GM13976 (cell line): ENCODE results near the gene NCAM2.
"Not testable (repeated sequence)": the region's sequence is repeated elsewhere in the genome, so short reads cannot be mapped to it uniquely, and the experiment has no call there.

ENCODE experiments used
- DNase-seq: peaks from one replicate; pipeline ENCODE4 v3.0.0; 2012; ENCODE audit warnings: low spot score
- in situ Hi-C: fragments of 300-500 bp; cut with MboI; formaldehyde crosslinking; loops from one replicate; pipeline ENCODE4 v1.12.0; 2022; ENCODE audit warnings: low sequenced_read_pairs, mixed read lengths, inconsistent platforms; ENCODE audit not compliant: unreplicated experiment
- TF ChIP-seq, protein P1 (sequence below): IDR thresholded peaks from 2 replicates; pipeline ENCODE4 v1.5.1; 2012; ENCODE audit warnings: borderline replicate concordance, mild to moderate bottlenecking; ENCODE audit not compliant: insufficient read depth; ENCODE audit errors: extremely low read depth, missing control alignments, control extremely low read depth

NCAM2 gene

DNA sequence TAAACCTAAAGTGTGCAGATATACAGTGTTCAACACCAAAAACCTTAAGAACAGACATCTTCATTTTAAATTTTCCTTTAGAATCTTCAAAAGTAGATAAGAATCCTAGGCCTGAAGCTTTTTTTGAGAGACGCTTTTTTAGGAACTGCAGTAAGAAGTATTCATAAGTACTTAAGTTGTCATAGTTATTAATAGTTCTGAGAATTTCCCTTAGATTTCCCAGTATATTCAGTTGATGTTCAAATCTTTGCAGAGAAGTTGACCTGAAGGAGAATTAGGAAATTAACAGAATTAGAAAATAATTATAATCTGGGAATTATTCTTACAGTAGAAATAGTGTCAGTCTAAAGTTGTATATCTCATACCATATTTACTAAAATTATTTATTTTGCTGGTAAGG, 150.3 kb downstream of the NCAM2 start:
- TF ChIP-seq, protein P1, sequence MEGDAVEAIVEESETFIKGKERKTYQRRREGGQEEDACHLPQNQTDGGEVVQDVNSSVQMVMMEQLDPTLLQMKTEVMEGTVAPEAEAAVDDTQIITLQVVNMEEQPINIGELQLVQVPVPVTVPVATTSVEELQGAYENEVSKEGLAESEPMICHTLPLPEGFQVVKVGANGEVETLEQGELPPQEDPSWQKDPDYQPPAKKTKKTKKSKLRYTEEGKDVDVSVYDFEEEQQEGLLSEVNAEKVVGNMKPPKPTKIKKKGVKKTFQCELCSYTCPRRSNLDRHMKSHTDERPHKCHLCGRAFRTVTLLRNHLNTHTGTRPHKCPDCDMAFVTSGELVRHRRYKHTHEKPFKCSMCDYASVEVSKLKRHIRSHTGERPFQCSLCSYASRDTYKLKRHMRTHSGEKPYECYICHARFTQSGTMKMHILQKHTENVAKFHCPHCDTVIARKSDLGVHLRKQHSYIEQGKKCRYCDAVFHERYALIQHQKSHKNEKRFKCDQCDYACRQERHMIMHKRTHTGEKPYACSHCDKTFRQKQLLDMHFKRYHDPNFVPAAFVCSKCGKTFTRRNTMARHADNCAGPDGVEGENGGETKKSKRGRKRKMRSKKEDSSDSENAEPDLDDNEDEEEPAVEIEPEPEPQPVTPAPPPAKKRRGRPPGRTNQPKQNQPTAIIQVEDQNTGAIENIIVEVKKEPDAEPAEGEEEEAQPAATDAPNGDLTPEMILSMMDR: no peak
- in situ Hi-C loops: no loop called here
- no peak for DNase-seq

DNA sequence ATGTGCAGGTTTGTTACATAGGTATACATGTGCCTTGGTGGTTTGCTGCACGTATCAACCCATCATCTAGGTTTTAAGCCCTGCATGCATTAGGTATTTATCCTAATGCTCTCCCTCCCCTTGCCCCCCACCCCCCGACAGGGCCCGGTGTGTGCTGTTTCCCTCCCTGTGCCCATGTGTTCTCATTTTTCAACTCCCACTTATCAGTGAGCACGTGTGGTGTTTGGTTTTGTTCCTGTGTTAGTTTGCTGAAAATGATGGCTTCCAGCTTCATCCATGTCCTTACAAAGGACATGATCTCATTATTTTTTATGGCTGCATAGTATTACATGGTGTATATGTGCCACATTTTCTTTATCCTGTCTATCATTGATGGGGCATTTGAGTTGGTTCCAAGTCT, 151.2 kb downstream of the NCAM2 start:
- DNase-seq, in situ Hi-C loops: not testable (repeated sequence)

DNA sequence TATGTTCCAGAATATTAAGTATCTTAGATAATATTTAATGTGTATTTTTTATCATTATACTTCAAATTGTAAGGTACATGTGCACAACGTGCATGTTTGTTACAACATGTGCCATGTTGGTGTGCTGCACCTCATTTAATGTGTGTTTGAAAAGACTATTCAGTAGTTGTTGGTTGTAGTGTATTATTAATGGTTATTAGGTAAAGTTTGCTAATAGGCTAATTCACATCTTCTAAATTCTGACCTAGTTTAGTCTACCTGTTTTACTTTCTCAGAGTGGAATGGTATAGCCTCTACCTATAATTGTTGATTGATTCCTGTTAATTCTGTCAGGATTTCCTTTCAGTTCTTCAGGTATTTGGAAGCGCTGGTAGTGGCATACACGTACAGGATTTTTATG, 153.0 kb downstream of the NCAM2 start:
- in situ Hi-C loops: loop anchor here (25.0 kb wide), 1 partner anchor 1636 kb away; no protein-coding TSS in a partner anchor
- TF ChIP-seq, protein P1: no peak
- DNase-seq: no peak

DNA sequence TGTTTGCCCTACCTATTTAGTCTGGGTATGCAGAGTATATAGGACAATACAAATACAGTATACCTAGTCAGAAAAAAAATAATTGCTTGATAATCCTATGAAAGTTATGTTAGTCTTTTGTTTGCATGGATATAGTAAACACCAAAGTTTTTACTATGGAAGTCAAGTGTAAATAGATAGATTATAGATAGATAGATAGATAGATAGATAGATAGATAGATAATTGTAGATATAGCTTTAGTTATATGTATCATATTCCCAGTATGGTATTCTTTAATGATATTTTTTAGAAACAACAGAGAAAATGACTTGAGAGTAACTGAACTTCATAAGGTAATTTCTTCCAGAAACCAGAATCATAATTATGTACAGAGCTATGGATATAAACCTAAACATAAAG, 158.2 kb downstream of the NCAM2 start:
- TF ChIP-seq, protein P1: no peak
- DNase-seq: no peak
- in situ Hi-C loops: loop anchor here (25.0 kb wide), 1 partner anchor 1631 kb away; no protein-coding TSS in a partner anchor

DNA sequence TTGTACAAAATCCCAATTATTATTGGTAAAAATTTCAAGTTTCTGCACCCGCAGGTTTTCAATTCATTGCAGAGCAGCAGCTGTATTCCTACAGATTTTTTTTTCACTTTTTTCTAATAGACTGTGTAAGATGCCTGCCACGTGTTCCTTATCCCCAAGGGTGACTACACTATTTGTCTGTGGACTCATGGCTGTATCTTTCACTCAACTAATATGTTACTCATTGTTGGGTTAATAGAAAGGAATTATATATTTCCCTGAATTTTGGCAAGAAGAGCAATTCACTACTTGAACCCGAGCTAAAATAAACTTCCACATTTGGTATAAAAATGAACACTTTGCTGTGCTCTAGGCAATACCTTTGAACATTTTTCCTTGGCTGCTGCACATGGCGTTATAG, 158.7 kb downstream of the NCAM2 start:
- TF ChIP-seq, protein P1: no peak
- in situ Hi-C loops: loop anchor here (25.0 kb wide), 1 partner anchor 1630 kb away; no protein-coding TSS in a partner anchor
- no peak for DNase-seq

DNA sequence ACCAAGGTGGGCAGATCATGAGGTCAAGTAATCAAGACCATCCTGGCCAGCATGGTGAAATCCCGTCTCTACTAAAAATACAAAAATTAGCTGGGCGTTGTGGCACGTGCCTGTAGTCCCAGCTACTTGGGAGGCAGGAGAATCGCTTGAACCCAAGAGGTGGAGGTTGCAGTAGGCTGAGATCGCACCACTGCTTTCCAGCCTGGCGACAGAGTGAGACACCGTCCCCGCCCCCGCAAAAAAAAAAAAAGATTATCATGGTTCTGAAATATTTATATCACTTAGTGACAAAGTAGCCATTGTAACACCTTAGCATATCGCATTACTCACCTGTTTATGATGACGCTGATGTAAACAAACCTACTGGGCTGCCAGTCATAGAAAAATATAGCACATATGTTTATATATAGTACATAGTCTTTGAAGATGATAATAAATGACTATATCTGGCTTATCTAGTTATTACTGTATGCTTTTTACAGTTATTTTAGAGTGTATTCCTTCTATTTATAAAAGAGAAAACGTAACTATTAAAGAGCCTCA, 160.2 kb downstream of the NCAM2 start:
- DNase-seq: no peak
- in situ Hi-C loops: loop anchor here (25.0 kb wide), 1 partner anchor 1629 kb away; no protein-coding TSS in a partner anchor
- TF ChIP-seq, protein P1: no peak

DNA sequence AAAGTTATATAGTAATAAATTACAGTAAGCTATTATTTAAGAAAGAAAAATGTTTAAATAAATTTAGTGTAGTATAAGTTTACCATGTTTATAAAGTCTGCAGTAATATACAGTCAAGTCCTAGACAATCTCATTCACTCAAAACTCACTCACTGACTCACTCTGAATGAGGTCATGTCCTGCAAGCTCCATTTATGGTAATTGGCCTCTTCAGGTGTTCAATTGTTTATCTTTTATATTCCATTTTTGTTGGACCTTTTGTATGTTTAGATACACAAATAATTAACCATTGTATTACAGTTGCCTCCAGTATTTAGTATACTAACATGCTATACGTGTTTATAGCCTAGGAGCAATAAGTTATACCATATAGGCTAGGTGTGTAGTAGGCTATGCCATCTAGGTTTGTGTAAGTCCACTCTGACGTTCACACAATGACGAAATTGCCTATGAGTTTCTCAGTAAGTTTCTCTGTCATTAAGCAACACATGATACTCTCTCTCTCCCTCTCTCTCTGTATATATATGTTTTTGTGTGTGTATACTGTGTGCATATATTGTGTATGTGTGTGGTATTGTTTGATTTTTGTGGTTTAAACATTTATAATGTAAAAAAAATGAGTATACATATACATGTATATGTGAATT, 161.2 kb downstream of the NCAM2 start:
- in situ Hi-C loops: loop anchor here (25.0 kb wide), 1 partner anchor 1628 kb away; no protein-coding TSS in a partner anchor
- TF ChIP-seq, protein P1: no peak
- no peak for DNase-seq
